Limb (tissue), 2 donors: ENCODE data around the gene NFXL1.
A peak's percentile ranks its signal among the peaks of the same experiment; 100 is the strongest.

Experiments used
- DNase-seq, 2 donors: peaks; one replicate each; pipeline ENCODE4 v3.0.0-alpha.2; 2016; ENCODE audit errors: extremely low spot score in 2 of 2

NFXL1 gene

GRCh38 chr4:47835494-47835893, 78.9 kb downstream of the NFXL1 start:
- no peak for DNase-seq

GRCh38 chr4:47831026-47831679, 83.2 kb downstream of the NFXL1 start:
- DNase-seq: no peak

- DNase-seq: no peak
Observed at GRCh38 chr4:47830265-47831025, 83.9 kb downstream of the NFXL1 start.

GRCh38 chr4:47829438-47829837, 84.9 kb downstream of the NFXL1 start:
- no peak for DNase-seq

- DNase-seq: no peak
Observed at GRCh38 chr4:47827343-47828047, 86.9 kb downstream of the NFXL1 start.

- peak in 1 of 2 donors; percentile 38 for DNase-seq
Observed at GRCh38 chr4:47824840-47825239, 89.5 kb downstream of the NFXL1 start.

GRCh38 chr4:47819178-47819577, 95.2 kb downstream of the NFXL1 start:
- DNase-seq: no peak

GRCh38 chr4:47817275-47817674, 97.1 kb downstream of the NFXL1 start:
- DNase-seq: no peak

GRCh38 chr4:47816748-47817147, 97.6 kb downstream of the NFXL1 start:
- no peak for DNase-seq

- peak in 1 of 2 donors; percentile 40 for DNase-seq
Observed at GRCh38 chr4:47814618-47815295, 99.6 kb downstream of the NFXL1 start.

GRCh38 chr4:47809654-47810203, 104.7 kb downstream of the NFXL1 start:
- no peak for DNase-seq

GRCh38 chr4:47804598-47804997, 109.8 kb downstream of the NFXL1 start:
- no peak for DNase-seq

GRCh38 chr4:47801481-47802002, 112.8 kb downstream of the NFXL1 start:
- DNase-seq: no peak

GRCh38 chr4:47798165-47798564, 116.2 kb downstream of the NFXL1 start:
- DNase-seq: no peak
